Cardiac muscle cell (in vitro differentiated cells and primary cell): ENCODE data around the gene EGFL8. TPM values are rescaled to one million over a fixed set of nuclear protein-coding genes. Genes with fewer than 3 reads are reported as not detected.
"Not testable (repeated sequence)": the region's sequence is repeated elsewhere in the genome, so short reads cannot be mapped to it uniquely, and the experiment has no call there.

Source experiments
- DNase-seq, 2 donors: peaks; one replicate each; pipeline versions ENCODE4 v3.0.0 to v3.0.0-alpha.2; 2010 to 2017; ENCODE audit warnings: low read depth in 1 of 2, low spot score in 1 of 2
- H3K27ac ChIP-seq: fragments of 200-600 bp; sonication (generic); 2 replicates; pipeline ENCODE4 v1.5.1; 2016
- H3K27me3 ChIP-seq: fragments of 200-600 bp; sonication (generic); 2 replicates; pipeline ENCODE4 v1.6.0; 2016; ENCODE audit warnings: control low read depth
- H3K36me3 ChIP-seq: fragments of 200-600 bp; sonication (generic); 2 replicates; pipeline ENCODE4 v1.5.1; 2016; ENCODE audit warnings: control low read depth
- H3K4me1 ChIP-seq: fragments of 200-600 bp; sonication (generic); 2 replicates; pipeline ENCODE4 v1.8.1; 2017; ENCODE audit warnings: low read depth, mild to moderate bottlenecking, mixed run types
- H3K4me3 ChIP-seq: fragments of 200-600 bp; sonication (generic); 2 replicates; pipeline ENCODE4 v1.5.1; 2016; ENCODE audit warnings: mild to moderate bottlenecking
- H3K9me3 ChIP-seq: fragments of 200-600 bp; sonication (generic); 2 replicates; pipeline ENCODE4 v1.5.1; 2017; ENCODE audit warnings: low read depth, mild to moderate bottlenecking, control low read depth
- CTCF ChIP-seq: IDR thresholded peaks from 2 replicates; pipeline ENCODE4 v1.5.1; 2012; ENCODE audit warnings: low read depth, mild to moderate bottlenecking, low read length
- polyA plus RNA-seq: library from polyadenylated mRNA; unstranded; fragments of >200 nt; fragmentation: Nextera tagmentation; extraction: Ambion mirVana; gene quantifications from 2 replicates; pipeline ENCODE4 v1.2.1, GENCODE V29; 2016
- total RNA-seq: library from RNA; depleted of rRNA; stranded (reverse); fragments of >200 nt; gene quantifications from 2 replicates; pipeline ENCODE4 v1.2.3, GENCODE V29; 2016

Gene EGFL8
- total and polyA plus RNA-seq, 2 experiments from 2014 or later: 15.2 to 18.7 TPM

DNA sequence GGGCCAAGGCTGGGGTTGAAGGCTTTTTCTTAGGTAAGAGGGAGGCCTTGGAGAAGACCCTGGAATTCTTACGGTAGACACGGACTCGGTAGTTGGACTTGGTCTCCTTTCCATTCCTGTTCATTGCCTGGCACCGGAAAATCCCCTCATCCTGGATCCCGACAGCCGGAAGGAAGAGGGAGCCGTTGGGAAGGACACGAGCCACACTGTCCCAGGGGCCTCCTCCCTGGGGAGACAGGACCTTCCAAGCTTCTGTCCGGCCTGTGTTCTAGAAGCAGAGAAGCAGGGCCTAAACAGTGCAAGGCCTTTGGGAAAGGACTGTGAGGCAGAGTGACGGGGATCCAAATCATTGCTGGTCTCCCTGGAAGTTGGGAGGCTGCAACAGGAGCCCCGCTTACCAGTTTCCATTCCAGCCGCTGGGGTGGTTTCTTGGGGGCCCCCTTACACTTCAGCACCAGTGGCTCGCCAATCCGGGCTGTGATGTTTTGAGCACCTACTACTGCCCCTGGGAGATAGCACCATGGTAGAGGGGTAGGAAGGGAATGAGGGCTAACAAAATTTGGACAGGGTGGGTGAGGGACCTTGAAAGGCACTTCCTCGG lies 19.2 kb downstream of the EGFL8 start:
- H3K36me3 ChIP-seq: peaks cover 15% of the 10 kb centered on the region
- H3K4me1 ChIP-seq: peaks cover 9% of the 10 kb centered on the region
- no peak for TF ChIP-seq CTCF
- H3K9me3 ChIP-seq: no peaks in the 10 kb centered on the region
- no peak overlapping the region for H3K4me3 ChIP-seq
- no peak for DNase-seq
- H3K27me3 ChIP-seq: no peaks in the 10 kb centered on the region
- H3K27ac ChIP-seq: peak overlapping the region; percentile 71

- no peak within 1 kb of the TSS for H3K4me3 ChIP-seq
- TF ChIP-seq CTCF: no peak
- H3K36me3 ChIP-seq: peaks cover 15% of the 10 kb centered on the region
- H3K27ac ChIP-seq: peak within 1 kb of the TSS; percentile 71
- no peak for DNase-seq
- H3K27me3 ChIP-seq: no peaks in the 10 kb centered on the region
- peaks cover 8% of the 10 kb centered on the region for H3K4me1 ChIP-seq
- no peaks in the 10 kb centered on the region for H3K9me3 ChIP-seq
Observed at GRCh38 chr6:32184084-32184640, 19.8 kb downstream of the EGFL8 start, which contains the start of gene AGER. TSS of gene AGER (minus strand) at chr6:32184253. CDS start at chr6:32184222, 31 bp downstream.

DNA sequence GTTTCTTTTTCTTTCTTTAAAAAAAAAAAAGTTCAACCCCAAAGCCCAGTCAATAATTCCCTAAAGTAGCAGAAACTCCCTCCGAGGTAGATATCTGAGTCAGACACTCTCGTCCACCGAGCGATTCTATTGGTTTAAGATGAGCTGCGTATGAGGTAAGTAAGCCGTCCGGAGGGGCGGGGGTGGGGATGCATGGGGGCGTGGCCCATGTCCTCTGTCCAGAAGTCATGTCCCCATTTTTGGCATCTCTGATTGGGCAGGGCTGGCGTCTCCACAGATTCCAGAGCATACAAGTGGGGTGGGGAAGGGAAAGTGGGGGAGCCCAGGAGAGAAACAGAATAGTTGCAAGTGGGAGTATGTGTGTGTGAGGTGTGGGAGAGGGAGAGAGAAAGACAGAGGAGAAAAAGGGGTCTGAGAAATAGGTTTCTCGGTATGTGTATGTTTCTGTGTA lies 21.3 kb downstream of the EGFL8 start:
- not testable (repeated sequence) for H3K4me1 ChIP-seq, H3K27me3 ChIP-seq, H3K4me3 ChIP-seq, H3K9me3 ChIP-seq
- peak; percentile 74 to 93 for DNase-seq
- H3K27ac ChIP-seq: peak overlapping the region; percentile 76
- peaks cover 15% of the 10 kb centered on the region for H3K36me3 ChIP-seq

DNA sequence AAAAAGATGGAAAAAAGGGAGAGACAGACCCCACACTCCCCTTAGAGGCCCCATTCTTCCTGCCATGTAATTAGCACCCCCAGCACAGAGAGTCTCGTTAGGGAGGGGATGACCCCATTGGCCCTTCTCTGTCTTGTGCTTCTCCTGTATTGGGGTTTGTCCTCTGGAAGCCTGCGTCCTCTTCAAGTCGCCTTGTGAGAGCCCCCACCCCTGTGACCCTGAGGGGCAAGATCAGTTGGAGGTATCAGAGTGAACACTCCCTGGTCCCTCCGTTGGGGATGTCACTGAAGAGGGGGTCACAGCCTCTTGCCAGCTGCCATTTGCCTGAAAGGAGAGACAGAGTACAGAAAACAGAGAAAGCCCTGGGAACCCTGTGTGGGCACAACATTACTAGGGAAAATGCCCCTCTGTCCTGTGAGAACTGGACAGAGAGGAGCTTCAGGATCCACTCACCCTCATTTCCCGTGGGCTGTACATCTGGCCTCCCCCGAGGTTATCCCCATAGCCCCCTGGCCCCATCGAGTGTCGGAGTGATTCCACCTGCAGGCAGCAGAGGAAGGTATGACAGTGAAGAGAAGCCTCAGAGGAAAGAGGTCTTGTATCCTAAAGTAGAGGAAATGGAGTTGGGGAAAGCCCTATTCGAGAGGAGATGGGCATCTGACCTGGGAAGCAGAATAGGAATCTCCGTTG lies 21.9 kb downstream of the EGFL8 start:
- not testable (repeated sequence) for H3K9me3 ChIP-seq, DNase-seq, H3K4me1 ChIP-seq, H3K4me3 ChIP-seq, H3K27me3 ChIP-seq
- Histone ChIP-seq H3K36me3 (peaks cover 15% of the 10 kb centered on the region), H3K27ac (peak overlapping the region; percentile 76)

DNA sequence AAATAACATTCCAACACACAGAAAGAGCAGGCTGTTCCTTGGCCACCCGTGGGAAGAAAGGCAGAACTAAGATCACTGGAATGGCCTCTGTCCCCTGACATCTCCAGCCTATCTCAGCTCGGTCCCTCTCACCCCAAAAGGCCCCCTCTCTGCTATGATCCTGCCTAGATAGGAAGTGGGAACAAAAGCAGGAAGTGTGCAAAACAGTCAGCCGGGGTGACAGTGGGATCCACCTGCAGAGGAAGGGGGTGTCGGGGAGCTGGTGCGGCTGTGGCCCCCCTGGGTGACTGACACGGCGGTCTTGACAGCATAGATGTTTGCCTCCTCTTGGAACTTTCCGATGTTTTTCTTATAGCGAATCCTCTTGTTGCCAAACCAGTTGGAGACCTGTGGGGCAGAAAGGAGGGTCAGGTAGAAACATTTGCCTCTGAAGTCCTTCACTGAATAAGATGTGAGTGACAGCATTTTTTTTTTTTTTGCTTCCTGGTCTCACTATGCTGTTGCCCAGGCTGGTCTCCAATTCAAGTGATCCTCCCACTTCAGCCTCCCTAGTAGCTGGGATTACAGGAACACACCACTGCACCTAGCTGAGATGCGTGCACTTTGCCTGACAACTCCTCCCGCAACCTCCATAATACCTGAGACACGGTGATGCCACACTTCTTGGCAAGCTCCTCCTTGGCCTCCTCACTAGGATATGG lies 22.8 kb downstream of the EGFL8 start:
- peaks cover 4% of the 10 kb centered on the region for H3K4me1 ChIP-seq
- TF ChIP-seq CTCF: no peak
- peak overlapping the region; percentile 76 for H3K27ac ChIP-seq
- no peak for DNase-seq
- no peaks in the 10 kb centered on the region for H3K9me3 ChIP-seq
- H3K27me3 ChIP-seq: no peaks in the 10 kb centered on the region
- H3K36me3 ChIP-seq: peaks cover 15% of the 10 kb centered on the region
- no peak overlapping the region for H3K4me3 ChIP-seq

- Histone ChIP-seq H3K27ac (peak overlapping the region; percentile 97), H3K36me3 (peaks cover 15% of the 10 kb centered on the region)
- not testable (repeated sequence) for H3K4me1 ChIP-seq, H3K27me3 ChIP-seq, DNase-seq, H3K4me3 ChIP-seq, H3K9me3 ChIP-seq
Observed at GRCh38 chr6:32187725-32188380, 23.5 kb downstream of the EGFL8 start.
